GM20000 (cell line): Measurements from ENCODE around the gene FYTTD1.

Source experiments
- DNase-seq: peaks from one replicate; pipeline ENCODE4 v3.0.0; 2012; ENCODE audit warnings: low spot score
- TF ChIP-seq, protein P1 (sequence below): IDR thresholded peaks from 2 replicates; pipeline ENCODE4 v1.5.1; 2012; ENCODE audit warnings: mild to moderate bottlenecking, control low read depth; ENCODE audit errors: extremely low read depth, missing control alignments

FYTTD1 gene

GRCh38 chr3:197742787-197743186 lies 6.9 kb upstream of the FYTTD1 start:
- DNase-seq: no peak
- TF ChIP-seq, protein P1, sequence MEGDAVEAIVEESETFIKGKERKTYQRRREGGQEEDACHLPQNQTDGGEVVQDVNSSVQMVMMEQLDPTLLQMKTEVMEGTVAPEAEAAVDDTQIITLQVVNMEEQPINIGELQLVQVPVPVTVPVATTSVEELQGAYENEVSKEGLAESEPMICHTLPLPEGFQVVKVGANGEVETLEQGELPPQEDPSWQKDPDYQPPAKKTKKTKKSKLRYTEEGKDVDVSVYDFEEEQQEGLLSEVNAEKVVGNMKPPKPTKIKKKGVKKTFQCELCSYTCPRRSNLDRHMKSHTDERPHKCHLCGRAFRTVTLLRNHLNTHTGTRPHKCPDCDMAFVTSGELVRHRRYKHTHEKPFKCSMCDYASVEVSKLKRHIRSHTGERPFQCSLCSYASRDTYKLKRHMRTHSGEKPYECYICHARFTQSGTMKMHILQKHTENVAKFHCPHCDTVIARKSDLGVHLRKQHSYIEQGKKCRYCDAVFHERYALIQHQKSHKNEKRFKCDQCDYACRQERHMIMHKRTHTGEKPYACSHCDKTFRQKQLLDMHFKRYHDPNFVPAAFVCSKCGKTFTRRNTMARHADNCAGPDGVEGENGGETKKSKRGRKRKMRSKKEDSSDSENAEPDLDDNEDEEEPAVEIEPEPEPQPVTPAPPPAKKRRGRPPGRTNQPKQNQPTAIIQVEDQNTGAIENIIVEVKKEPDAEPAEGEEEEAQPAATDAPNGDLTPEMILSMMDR: no peak

DNA sequence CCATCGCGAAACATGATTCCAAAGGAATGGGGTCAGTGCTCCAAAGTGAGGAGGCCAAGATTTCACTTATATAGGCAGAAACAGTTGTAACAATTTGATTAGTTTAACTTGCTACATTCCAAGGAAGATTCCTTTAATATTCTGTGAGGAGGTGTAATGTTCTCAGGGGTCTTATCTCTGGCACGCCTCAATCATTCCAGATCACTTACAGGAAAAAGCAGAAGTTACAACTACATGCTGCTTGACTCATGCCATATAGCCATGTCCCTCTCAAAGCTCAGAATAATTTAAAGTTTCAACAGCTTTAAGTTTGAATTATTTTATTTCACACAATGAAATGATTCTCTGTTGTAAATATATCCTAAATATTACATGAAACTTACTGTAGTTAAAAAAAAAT lies 3.5 kb upstream of the FYTTD1 start:
- TF ChIP-seq, protein P1: no peak
- DNase-seq: no peak

DNA sequence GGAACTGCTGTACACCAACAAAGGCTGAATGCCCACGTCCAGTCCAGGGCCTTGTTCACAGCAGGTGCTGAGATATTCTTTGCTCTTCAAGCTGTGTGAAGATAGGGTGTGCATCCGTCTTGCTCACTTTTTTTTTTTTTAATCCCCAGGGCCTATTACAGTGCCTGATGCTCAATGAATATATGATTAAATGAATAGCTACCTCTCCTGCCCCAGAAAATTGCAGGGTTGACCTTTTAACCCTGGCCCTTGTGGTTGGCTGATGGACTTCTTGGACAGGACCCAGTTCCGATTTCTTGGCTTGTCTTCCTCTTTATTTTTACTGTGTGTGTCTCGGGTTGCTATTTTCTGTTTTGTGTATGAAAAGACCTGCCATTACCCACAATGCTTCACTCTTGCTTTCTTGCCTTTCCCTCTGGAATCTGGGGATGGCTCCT lies 2.9 kb upstream of the FYTTD1 start:
- DNase-seq: no peak
- TF ChIP-seq, protein P1: no peak

DNA sequence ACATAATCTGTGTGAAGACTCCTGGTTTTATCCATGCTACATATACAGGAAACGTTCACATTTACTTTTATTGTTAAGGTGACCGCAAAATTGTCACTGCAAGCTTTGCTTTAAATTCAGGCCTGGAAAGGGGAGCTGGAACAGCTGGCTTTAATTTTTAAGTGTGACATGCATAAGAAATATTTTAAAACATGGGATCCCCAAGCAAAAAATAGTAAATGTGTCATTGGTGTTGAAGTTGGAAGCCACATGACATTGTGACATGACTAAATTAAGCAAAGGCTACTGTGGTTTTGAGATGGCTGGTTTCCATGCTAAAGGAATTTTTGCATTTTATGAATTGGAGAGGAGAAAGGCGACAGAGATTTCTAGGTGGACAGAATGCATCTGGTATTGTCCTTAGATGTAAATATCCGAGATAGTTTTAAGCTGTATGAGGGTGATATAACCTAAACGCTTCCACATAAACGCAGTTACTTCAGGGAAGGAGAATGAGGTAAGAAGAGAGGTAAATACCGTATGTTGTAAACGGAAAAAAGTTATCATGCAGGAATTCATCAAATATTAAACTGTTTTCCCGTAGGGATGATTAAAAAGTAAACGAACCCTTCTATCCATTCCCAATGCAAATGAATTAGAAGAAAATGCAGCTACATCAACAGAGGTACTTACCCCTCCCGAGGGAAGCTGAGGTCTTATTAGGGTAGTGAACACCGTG lies 927 bp upstream of the FYTTD1 start:
- TF ChIP-seq, protein P1: no peak
- no peak for DNase-seq

- peak; percentile 68 for DNase-seq
- TF ChIP-seq, protein P1: no peak
Measured at GRCh38 chr3:197749315-197749600, 425 bp upstream of the FYTTD1 start.

GRCh38 chr3:197750396-197750831 lies 731 bp downstream of the FYTTD1 start:
- TF ChIP-seq, protein P1: no peak
- peak; percentile 85 for DNase-seq

GRCh38 chr3:197750858-197751737 lies 1.4 kb downstream of the FYTTD1 start:
- TF ChIP-seq, protein P1: no peak
- DNase-seq: no peak
